Retinal pigment epithelial cell (primary cell): ENCODE measurements around the gene NPHP4.

Source experiments
- DNase-seq: peaks from one replicate; pipeline ENCODE4 v3.0.0-alpha.2; 2010; ENCODE audit warnings: low read depth
- H3K4me3 ChIP-seq: 2 replicates; pipeline ENCODE4 v1.5.1; 2011; ENCODE audit warnings: mild to moderate bottlenecking, low read length, control low read depth, moderate library complexity
- TF ChIP-seq, protein P1 (sequence below): conservative IDR thresholded peaks from 2 replicates; pipeline ENCODE4 v1.5.1; 2011; ENCODE audit warnings: low read depth, low read length, control low read depth, inconsistent platforms

The NPHP4 gene

GRCh38 chr1:5908461-5909375, 83.5 kb downstream of the NPHP4 start:
- DNase-seq, result no peak
- TF ChIP-seq, protein P1, sequence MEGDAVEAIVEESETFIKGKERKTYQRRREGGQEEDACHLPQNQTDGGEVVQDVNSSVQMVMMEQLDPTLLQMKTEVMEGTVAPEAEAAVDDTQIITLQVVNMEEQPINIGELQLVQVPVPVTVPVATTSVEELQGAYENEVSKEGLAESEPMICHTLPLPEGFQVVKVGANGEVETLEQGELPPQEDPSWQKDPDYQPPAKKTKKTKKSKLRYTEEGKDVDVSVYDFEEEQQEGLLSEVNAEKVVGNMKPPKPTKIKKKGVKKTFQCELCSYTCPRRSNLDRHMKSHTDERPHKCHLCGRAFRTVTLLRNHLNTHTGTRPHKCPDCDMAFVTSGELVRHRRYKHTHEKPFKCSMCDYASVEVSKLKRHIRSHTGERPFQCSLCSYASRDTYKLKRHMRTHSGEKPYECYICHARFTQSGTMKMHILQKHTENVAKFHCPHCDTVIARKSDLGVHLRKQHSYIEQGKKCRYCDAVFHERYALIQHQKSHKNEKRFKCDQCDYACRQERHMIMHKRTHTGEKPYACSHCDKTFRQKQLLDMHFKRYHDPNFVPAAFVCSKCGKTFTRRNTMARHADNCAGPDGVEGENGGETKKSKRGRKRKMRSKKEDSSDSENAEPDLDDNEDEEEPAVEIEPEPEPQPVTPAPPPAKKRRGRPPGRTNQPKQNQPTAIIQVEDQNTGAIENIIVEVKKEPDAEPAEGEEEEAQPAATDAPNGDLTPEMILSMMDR, result no peak

DNA sequence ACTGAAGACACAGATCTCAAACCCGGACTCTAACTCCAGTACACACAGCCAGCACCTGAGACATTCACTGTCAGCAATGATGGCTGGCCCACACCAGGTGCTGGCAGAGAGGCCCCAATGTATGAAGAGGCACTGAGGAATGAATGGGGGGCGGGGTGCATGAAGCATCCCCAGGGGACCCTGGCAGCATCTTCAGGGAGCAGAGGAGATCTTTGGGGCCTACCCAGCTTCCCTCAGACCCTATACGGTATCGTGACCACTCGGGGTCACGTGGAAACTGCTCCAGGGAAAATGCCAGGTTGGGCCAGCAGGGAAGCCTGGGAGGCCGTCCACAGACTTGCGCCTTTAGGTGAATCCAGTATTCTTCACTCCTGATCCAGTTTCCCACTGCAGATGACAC, 84.3 kb downstream of the NPHP4 start:
- DNase-seq, result no peak
- H3K4me3 ChIP-seq, result no peak overlapping the region
- TF ChIP-seq, protein P1, result no peak

More at GRCh38 chr1:5908461-5909375, 83.5 kb downstream of the NPHP4 start:
- H3K4me3 ChIP-seq, result no peak overlapping the region

GRCh38 chr1:5907386-5907785, 84.8 kb downstream of the NPHP4 start:
- TF ChIP-seq, protein P1, result no peak
- no peak for DNase-seq
- no peak overlapping the region for H3K4me3 ChIP-seq

DNA sequence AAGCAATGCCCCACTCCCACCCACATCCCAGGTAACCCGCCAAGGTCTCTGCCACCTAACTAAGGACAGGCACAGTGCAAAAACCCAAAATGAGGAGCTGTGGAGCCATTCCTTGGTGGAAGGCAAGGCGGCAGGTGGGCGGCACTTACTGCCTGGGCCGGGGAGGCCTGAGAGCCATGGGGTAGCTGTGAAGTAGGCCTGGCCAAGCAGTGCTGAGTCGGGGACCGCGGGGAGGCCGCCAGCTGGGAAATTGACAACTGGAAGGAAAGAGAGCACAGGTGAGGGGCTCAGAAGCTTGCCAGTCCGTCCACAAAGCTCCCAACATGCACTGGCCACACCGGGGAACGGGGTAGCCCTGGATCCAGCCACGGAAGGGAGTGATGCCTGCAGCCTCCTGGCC, 85.3 kb downstream of the NPHP4 start:
- DNase-seq, result no peak
- TF ChIP-seq, protein P1, result no peak

GRCh38 chr1:5906116-5906515, 86.1 kb downstream of the NPHP4 start:
- H3K4me3 ChIP-seq, result no peak overlapping the region
- no peak for DNase-seq
- TF ChIP-seq, protein P1, result no peak

More for the DNA sequence above, 85.3 kb downstream of the NPHP4 start:
- no peak overlapping the region for H3K4me3 ChIP-seq

- H3K4me3 ChIP-seq, result no peak overlapping the region
- no peak for DNase-seq
- TF ChIP-seq, protein P1, result no peak
These were observed 86.8 kb downstream of the NPHP4 start for GRCh38 chr1:5905436-5905835.

- DNase-seq, result no peak
- TF ChIP-seq, protein P1, result no peak
- no peak overlapping the region for H3K4me3 ChIP-seq
These were observed 87.7 kb downstream of the NPHP4 start for GRCh38 chr1:5904551-5904950.
